H1 (cell line): ENCODE measurements around the gene LTBP1. TPM values are rescaled to one million over a fixed set of nuclear protein-coding genes. Genes with fewer than 3 reads are reported as not detected.

Experiments
- CTCF ChIA-PET: fragments of 300-600 bp; sonication (Branson Sonifier 250); formaldehyde crosslinking; loops from one replicate; lab custom pipeline; 2021; ENCODE audit not compliant: partially characterized antibody; lab: Charles Lee
- POLR2A ChIA-PET: fragments of 300-600 bp; sonication (Branson Sonifier 250); formaldehyde crosslinking; loops from one replicate; lab custom pipeline; 2021; ENCODE audit warnings: inconsistent platforms; ENCODE audit not compliant: partially characterized antibody; lab: Charles Lee
- DNase-seq, 2 experiments: peaks; one replicate each; pipeline versions ENCODE4 v3.0.0 to v3.0.0-alpha.2; 2010 to 2022; ENCODE audit warnings: low spot score in 2 of 2, low read depth in 1 of 2, mixed read lengths in 1 of 2
- FAIRE-seq: peaks from 2 replicates; lab custom pipeline; 2011; peaks lifted over from hg19 to GRCh38; lab: Jason Lieb, UNC
- H2AFZ ChIP-seq: 2 replicates; pipeline ENCODE4 v1.8.1; 2012; ENCODE audit warnings: low read length, inconsistent platforms
- H2AK5ac ChIP-seq: 2 replicates; pipeline ENCODE4 v1.6.1; 2013; ENCODE audit warnings: low read depth, low read length
- H2BK120ac ChIP-seq: replicated peaks from 2 replicates; pipeline ENCODE3; 2013; ENCODE audit warnings: low read depth, low read length, inconsistent platforms
- H2BK12ac ChIP-seq: 2 replicates; pipeline ENCODE4 v1.6.1; 2013; ENCODE audit warnings: low read depth, low read length
- H2BK15ac ChIP-seq: 2 replicates; pipeline ENCODE4 v1.6.1; 2013; ENCODE audit warnings: low read length
- H2BK20ac ChIP-seq: 2 replicates; pipeline ENCODE4 v1.6.1; 2013; ENCODE audit warnings: low read length
- H2BK5ac ChIP-seq: 2 replicates; pipeline ENCODE4 v1.6.1; 2013; ENCODE audit warnings: low read depth, low read length
- H3K14ac ChIP-seq: 2 replicates; pipeline ENCODE4 v1.6.1; 2013; ENCODE audit warnings: inconsistent platforms; ENCODE audit not compliant: insufficient read length
- H3K18ac ChIP-seq: 2 replicates; pipeline ENCODE4 v1.6.1; 2013; ENCODE audit warnings: low read length; ENCODE audit errors: extremely low read depth
- H3K23ac ChIP-seq: 2 replicates; pipeline ENCODE4 v1.6.1; 2013; ENCODE audit warnings: inconsistent platforms; ENCODE audit not compliant: insufficient read length
- H3K23me2 ChIP-seq: 2 replicates; pipeline ENCODE4 v1.6.1; 2013; ENCODE audit warnings: low read depth, low read length
- H3K27ac ChIP-seq: 2 replicates; pipeline ENCODE4 v1.6.1; 2011; ENCODE audit warnings: low read depth, low read length, inconsistent platforms
- H3K27me3 ChIP-seq, 4 experiments: replicated peaks in 1 of 4; 1 replicate in 1 of 4; 2 replicates in 3 of 4; pipeline versions ENCODE4 v1.6.1 to v1.8.1; 2011 to 2013; ENCODE audit warnings: low read length in 3 of 4, mild to moderate bottlenecking in 3 of 4, inconsistent platforms in 2 of 4, mixed read lengths in 2 of 4, moderate library complexity in 1 of 4; ENCODE audit not compliant: control insufficient read depth in 3 of 4, insufficient read depth in 3 of 4; ENCODE audit errors: extremely low read depth in 1 of 4
- H3K36me3 ChIP-seq, 4 experiments: 2 replicates each; pipeline versions ENCODE4 v1.6.1 to v1.8.1; 2011 to 2013; ENCODE audit warnings: mild to moderate bottlenecking in 4 of 4, low read length in 3 of 4, moderate library complexity in 2 of 4, control low read depth in 1 of 4, inconsistent platforms in 1 of 4; ENCODE audit not compliant: insufficient read depth in 4 of 4, control insufficient read depth in 2 of 4
- H3K4ac ChIP-seq: replicated peaks from 2 replicates; pipeline ENCODE3; 2013; ENCODE audit warnings: low read length, low read depth, mixed read lengths, inconsistent platforms; ENCODE audit not compliant: insufficient read length
- H3K4me1 ChIP-seq, 4 experiments: replicated peaks in 1 of 4; 1 replicate in 1 of 4; 2 replicates in 3 of 4; pipeline versions ENCODE4 v1.6.1 to v1.8.1; 2011 to 2013; ENCODE audit warnings: low read length in 3 of 4, inconsistent platforms in 2 of 4, mixed read lengths in 1 of 4; ENCODE audit not compliant: insufficient read depth in 4 of 4, control insufficient read depth in 3 of 4
- H3K4me2 ChIP-seq, 2 experiments: 2 replicates each; pipeline versions ENCODE4 v1.6.1 to v1.8.1; 2011 to 2013; ENCODE audit warnings: low read depth in 2 of 2, low read length in 2 of 2, control low read depth in 1 of 2, inconsistent platforms in 1 of 2, mild to moderate bottlenecking in 1 of 2; ENCODE audit not compliant: insufficient read depth in 1 of 2
- H3K4me3 ChIP-seq, 4 experiments: fragments of 200-600, 300-600 bp in 1 of 4; sonication (generic), shearing (Covaris generic), sonication (Bioruptor Twin) in 1 of 4; 2 replicates each; pipeline versions ENCODE4 v1.5.1 to v1.8.1; 2011 to 2016; ENCODE audit warnings: low read length in 4 of 4, low read depth in 3 of 4, control low read depth in 2 of 4, inconsistent platforms in 2 of 4, mild to moderate bottlenecking in 2 of 4, mixed read lengths in 1 of 4, moderate library complexity in 1 of 4; ENCODE audit not compliant: insufficient read depth in 2 of 4; ENCODE audit errors: extremely low read depth in 1 of 4
- H3K56ac ChIP-seq: replicated peaks from 2 replicates; pipeline ENCODE3; 2013; ENCODE audit warnings: low read depth, mild to moderate bottlenecking, mixed read lengths, low read length, inconsistent platforms; ENCODE audit not compliant: insufficient read length
- H3K79me1 ChIP-seq: 2 replicates; pipeline ENCODE4 v1.6.1; 2013; ENCODE audit warnings: low read depth, low read length, control low read depth
- H3K79me2 ChIP-seq, 2 experiments: 2 replicates each; pipeline versions ENCODE4 v1.6.1 to v1.8.1; 2012 to 2013; ENCODE audit warnings: low read length in 2 of 2, mild to moderate bottlenecking in 2 of 2, inconsistent platforms in 1 of 2; ENCODE audit not compliant: insufficient read depth in 2 of 2, control insufficient read depth in 1 of 2
- H3K9ac ChIP-seq, 4 experiments: replicated peaks in 1 of 4; 1 replicate in 1 of 4; 2 replicates in 3 of 4; pipeline versions ENCODE4 v1.6.1 to v1.8.1; 2011 to 2013; ENCODE audit warnings: low read depth in 3 of 4, low read length in 3 of 4, control low read depth in 2 of 4, mild to moderate bottlenecking in 2 of 4, moderate library complexity in 2 of 4, inconsistent platforms in 1 of 4; ENCODE audit errors: extremely low read depth in 1 of 4
- H3K9me3 ChIP-seq, 2 experiments: 2 replicates each; pipeline versions ENCODE4 v1.6.1 to v1.8.1; 2012 to 2013; ENCODE audit warnings: mild to moderate bottlenecking in 2 of 2, moderate library complexity in 2 of 2, control low read depth in 1 of 2, inconsistent platforms in 1 of 2, low read depth in 1 of 2, low read length in 1 of 2, mixed read lengths in 1 of 2; ENCODE audit not compliant: insufficient read depth in 2 of 2
- H4K20me1 ChIP-seq, 2 experiments: replicated peaks in 1 of 2; 2 replicates each; pipeline versions ENCODE3 to v1.8.1; 2011 to 2013; ENCODE audit warnings: inconsistent platforms in 2 of 2, low read length in 2 of 2, mild to moderate bottlenecking in 1 of 2; ENCODE audit not compliant: insufficient read depth in 2 of 2, control insufficient read depth in 1 of 2
- H4K5ac ChIP-seq: 2 replicates; pipeline ENCODE4 v1.6.1; 2013; ENCODE audit warnings: low read length, low read depth, mixed read lengths, inconsistent platforms; ENCODE audit not compliant: insufficient read length
- H4K8ac ChIP-seq: 2 replicates; pipeline ENCODE4 v1.8.0; 2013; ENCODE audit warnings: mild to moderate bottlenecking, moderate library complexity, low read length, inconsistent platforms; ENCODE audit not compliant: insufficient read depth; ENCODE audit errors: extremely low read depth
- H4K91ac ChIP-seq: replicated peaks from 2 replicates; pipeline ENCODE3; 2013; ENCODE audit warnings: low read length, mixed read lengths, inconsistent platforms; ENCODE audit not compliant: insufficient read length
- ATF3 ChIP-seq: IDR thresholded peaks from 2 replicates; pipeline ENCODE4 v1.6.1; 2011; ENCODE audit warnings: low read depth, mild to moderate bottlenecking, low read length; ENCODE audit not compliant: insufficient read depth
- BRCA1 ChIP-seq: IDR thresholded peaks from 2 replicates; pipeline ENCODE4 v1.6.1; 2012; ENCODE audit warnings: low read depth, low read length, improper control_type of control experiment
- MAX ChIP-seq: IDR thresholded peaks from 2 replicates; pipeline ENCODE4 v1.6.1; 2012; ENCODE audit warnings: inconsistent platforms
- NRF1 ChIP-seq: IDR thresholded peaks from 2 replicates; pipeline ENCODE4 v1.6.1; 2011; ENCODE audit warnings: mild to moderate bottlenecking, low read depth, low read length, improper control_type of control experiment
- POU5F1 ChIP-seq: IDR thresholded peaks from 2 replicates; pipeline ENCODE4 v1.6.1; 2011; ENCODE audit warnings: low read depth, mild to moderate bottlenecking, low read length, moderate library complexity
- RFX5 ChIP-seq: IDR thresholded peaks from 2 replicates; pipeline ENCODE4 v1.6.1; 2011; ENCODE audit warnings: low read depth, low read length, improper control_type of control experiment, borderline replicate concordance
- WGBS, 2 experiments: shearing (Covaris generic) in 1 of 2; methylation state at CpG; one replicate each; pipeline versions ENCODE4 v1.1.6 to v1.1.7; 2013 to 2015; ENCODE audit warnings: low lambda C conversion rate in 2 of 2, mixed read lengths in 2 of 2, inconsistent platforms in 1 of 2, low coverage in 1 of 2, missing lambda C conversion rate in 1 of 2; ENCODE audit not compliant: insufficient replicate concordance in 2 of 2, insufficient coverage in 1 of 2, insufficient read length in 1 of 2; ENCODE audit errors: extremely low coverage in 1 of 2, missing lambda C conversion rate in 1 of 2; 5-methylcytosine and 5-hydroxymethylcytosine counted together
- polyA plus RNA-seq, 7 experiments: library from polyadenylated mRNA; depleted of rRNA in 3 of 7; stranded (reverse) in 5 of 7; unstranded in 2 of 7; fragments of >200 nt in 5 of 7; fragments of 200-250 nt in 2 of 7; gene quantifications; 1 replicate in 5 of 7; 2 replicates in 1 of 7; 4 replicates in 1 of 7; pipeline versions ENCODE4 v1.2.1 to v1.2.3, GENCODE V29; 2011 to 2013; ENCODE audit warnings: missing spikeins in 2 of 7, mixed read lengths in 2 of 7
- total RNA-seq: library from RNA; stranded (reverse); fragmentation: NEBNext Ultra II Directional; extraction: Animal tissue kit (Norgen Biotek cat#: 25700); gene quantifications from 2 replicates; pipeline ENCODE4 v1.2.1, GENCODE V29; 2021

The LTBP1 gene
- total and polyA plus RNA-seq, 2 of the 8 experiments (the other 6 are each of a cell fraction or from before 2014, with no cell fraction given) = 15.4 to 24.7 TPM

DNA sequence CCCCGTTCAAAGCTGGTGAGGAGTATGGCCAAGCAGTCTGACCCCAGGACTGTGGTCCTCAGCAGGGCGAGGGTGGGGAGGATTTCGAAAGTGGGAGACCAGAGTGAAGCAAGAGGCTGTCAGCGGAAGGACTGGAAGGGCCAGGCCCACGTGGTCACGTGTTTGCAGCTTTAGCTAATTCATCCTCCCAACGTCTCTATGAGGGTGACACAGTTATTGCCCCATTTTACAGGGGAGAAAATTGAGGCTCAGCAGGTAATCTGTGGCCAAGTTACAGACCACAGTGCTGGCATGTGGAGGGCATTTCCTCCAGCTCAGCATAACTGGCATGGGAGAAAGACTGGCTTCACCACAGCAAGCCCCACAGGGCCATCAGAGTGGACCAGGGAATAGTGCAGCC lies 45.4 kb upstream of the LTBP1 start:
- no peak for DNase-seq
- Histone ChIP-seq H4K91ac (no peak overlapping the region), H3K4me2 (no peak overlapping the region), H2BK120ac (no peak overlapping the region), H3K56ac (no peak overlapping the region), H3K4me1 (no peaks in the 10 kb centered on the region), H3K79me1 (no peaks in the 10 kb centered on the region), H2BK5ac (no peak overlapping the region), H3K23me2 (no peaks in the 10 kb centered on the region), H3K36me3 (no peaks in the 10 kb centered on the region), H3K9me3 (no peaks in the 10 kb centered on the region; a peak in 1 of 4 replicates), H4K20me1 (no peaks in the 10 kb centered on the region), H3K27me3 (no peaks in the 10 kb centered on the region), H2AK5ac (no peak overlapping the region), H4K5ac (no peak overlapping the region), H3K18ac (no peak overlapping the region), H2AFZ (no peak overlapping the region), H3K14ac (no peak overlapping the region), H3K23ac (no peak overlapping the region), H3K4ac (no peak overlapping the region), H2BK15ac (no peak overlapping the region), H3K4me3 (no peak overlapping the region), H2BK12ac (no peak overlapping the region), H3K9ac (no peak overlapping the region), H3K27ac (no peak overlapping the region), H2BK20ac (no peak overlapping the region), H3K79me2 (no peaks in the 10 kb centered on the region), H4K8ac (no peak overlapping the region)
- WGBS, 2 experiments = 86% methylated on average over 7 of the region's 7 CpGs; no CpG with 5 or more reads in 1 of the 2 experiments
- FAIRE-seq = no peak
- POLR2A ChIA-PET = no interaction called here
- CTCF ChIA-PET = interaction anchor here (0.8 kb wide), 1 partner anchor 39 kb away, joined by 4 read pairs; no protein-coding TSS in a partner anchor
- TF ChIP-seq BRCA1 (no peak), NRF1 (no peak), POU5F1 (no peak), ATF3 (no peak), MAX (no peak), RFX5 (no peak)
